IMR-90 (cell line): ENCODE data around the gene TMEM269. TPM values are rescaled to one million over a fixed set of nuclear protein-coding genes. Genes with fewer than 3 reads are reported as not detected.

ENCODE experiments used
- ATAC-seq: fragments of 200-7000 bp; cut with Tn5 transposase; 2 replicates; pipeline ENCODE4 v1.9.1; 2020; ENCODE audit warnings: low read depth, mild to moderate bottlenecking, moderate library complexity
- BruUV-seq: library from RNA; stranded (reverse); fragments of 400-500 nt; replicated peaks from 2 replicates; lab custom pipeline; 2021; lab: Mats Ljungman, UMichigan
- CTCF ChIA-PET: fragments of 300-600 bp; formaldehyde crosslinking; extraction: SDS; loops from one replicate; lab custom pipeline; 2021; ENCODE audit warnings: antibody characterized with exemption; lab: Yijun Ruan, JAX
- POLR2A ChIA-PET: fragments of 300-600 bp; sonication (Branson Sonifier 250); formaldehyde crosslinking; loops from one replicate; lab custom pipeline; 2022; ENCODE audit warnings: antibody characterized with exemption; ENCODE audit not compliant: unreplicated experiment; lab: Charles Lee
- DNase-seq: peaks from one replicate; pipeline ENCODE4 v3.0.0; 2013
- H2AFZ ChIP-seq: replicated peaks from 2 replicates; pipeline ENCODE3; 2013; ENCODE audit warnings: low read length, mild to moderate bottlenecking; ENCODE audit not compliant: poor library complexity
- H2AK5ac ChIP-seq: 2 replicates; pipeline ENCODE4 v1.6.1; 2013; ENCODE audit warnings: low read depth, low read length, inconsistent platforms
- H2AK9ac ChIP-seq: replicated peaks from 2 replicates; pipeline ENCODE3; 2013; ENCODE audit warnings: mild to moderate bottlenecking, low read depth, low read length, moderate library complexity; ENCODE audit not compliant: poor library complexity
- H2BK120ac ChIP-seq: 2 replicates; pipeline ENCODE4 v1.6.1; 2013; ENCODE audit warnings: low read depth, low read length, inconsistent platforms
- H2BK15ac ChIP-seq: 3 replicates; pipeline ENCODE4 v1.6.1; 2013; ENCODE audit warnings: low read depth, low read length, inconsistent platforms
- H2BK20ac ChIP-seq: 2 replicates; pipeline ENCODE4 v1.6.1; 2013; ENCODE audit warnings: low read depth, mild to moderate bottlenecking, inconsistent platforms, low read length, moderate library complexity
- H2BK5ac ChIP-seq: 2 replicates; pipeline ENCODE4 v1.6.1; 2013; ENCODE audit warnings: mild to moderate bottlenecking, low read depth, low read length, inconsistent platforms; ENCODE audit not compliant: poor library complexity, severe bottlenecking
- H3K14ac ChIP-seq: replicated peaks from 2 replicates; pipeline ENCODE4 v1.6.1; 2013; ENCODE audit warnings: low read depth, low read length, inconsistent platforms
- H3K18ac ChIP-seq: 2 replicates; pipeline ENCODE4 v1.6.1; 2013; ENCODE audit warnings: low read depth, low read length, control low read depth
- H3K23ac ChIP-seq: 2 replicates; pipeline ENCODE4 v1.6.1; 2013; ENCODE audit warnings: low read depth, low read length, inconsistent platforms
- H3K27ac ChIP-seq: 2 replicates; pipeline ENCODE4 v1.5.1; 2013; ENCODE audit warnings: mild to moderate bottlenecking, control low read depth, low read length; ENCODE audit not compliant: insufficient read depth
- H3K27me3 ChIP-seq: 2 replicates; pipeline ENCODE4 v1.6.1; 2013; ENCODE audit warnings: low read length; ENCODE audit not compliant: control insufficient read depth, insufficient read depth
- H3K36me3 ChIP-seq: 2 replicates; pipeline ENCODE4 v1.6.1; 2013; ENCODE audit warnings: low read length, mixed read lengths; ENCODE audit not compliant: control insufficient read depth, insufficient read depth
- H3K4ac ChIP-seq: 2 replicates; pipeline ENCODE4 v1.6.1; 2013; ENCODE audit warnings: low read depth, low read length, inconsistent platforms
- H3K4me1 ChIP-seq: 2 replicates; pipeline ENCODE4 v1.6.1; 2013; ENCODE audit warnings: low read length, mixed read lengths; ENCODE audit not compliant: control insufficient read depth, insufficient read depth
- H3K4me2 ChIP-seq: 2 replicates; pipeline ENCODE4 v1.6.1; 2013; ENCODE audit warnings: low read depth, mild to moderate bottlenecking, control low read depth, low read length, moderate library complexity
- H3K4me3 ChIP-seq: 2 replicates; pipeline ENCODE4 v1.5.1; 2013; ENCODE audit warnings: low read depth, mild to moderate bottlenecking, control low read depth, low read length, moderate library complexity; ENCODE audit not compliant: insufficient read depth
- H3K56ac ChIP-seq: 2 replicates; pipeline ENCODE4 v1.6.1; 2013; ENCODE audit warnings: low read length, inconsistent platforms; ENCODE audit not compliant: insufficient read depth; ENCODE audit errors: extremely low read depth
- H3K79me1 ChIP-seq, 2 experiments: 2 replicates each; pipeline ENCODE4 v1.6.1; 2013; ENCODE audit warnings: low read length in 2 of 2, inconsistent platforms in 1 of 2, low read depth in 1 of 2
- H3K9ac ChIP-seq: 2 replicates; pipeline ENCODE4 v1.6.1; 2013; ENCODE audit warnings: low read depth, low read length, control low read depth
- H3K9me1 ChIP-seq: 2 replicates; pipeline ENCODE4 v1.6.1; 2013; ENCODE audit warnings: low read length, inconsistent platforms; ENCODE audit not compliant: insufficient read depth
- H3K9me3 ChIP-seq: 2 replicates; pipeline ENCODE4 v1.6.1; 2013; ENCODE audit warnings: low read length; ENCODE audit not compliant: control insufficient read depth, insufficient read depth
- H4K20me1 ChIP-seq: 2 replicates; pipeline ENCODE4 v1.6.1; 2013; ENCODE audit warnings: low read length, inconsistent platforms; ENCODE audit not compliant: insufficient read depth
- H4K5ac ChIP-seq: 2 replicates; pipeline ENCODE4 v1.6.1; 2013; ENCODE audit warnings: mild to moderate bottlenecking, low read depth, low read length, control low read depth
- H4K8ac ChIP-seq, 2 experiments: 2 replicates each; pipeline ENCODE4 v1.6.1; 2013; ENCODE audit warnings: low read depth in 2 of 2, low read length in 2 of 2, control low read depth in 1 of 2, inconsistent platforms in 1 of 2
- H4K91ac ChIP-seq: 2 replicates; pipeline ENCODE4 v1.6.1; 2013; ENCODE audit warnings: low read depth, low read length, inconsistent platforms; ENCODE audit not compliant: insufficient read depth
- BHLHE40 ChIP-seq: fragments of 150-350 bp; IDR thresholded peaks from 2 replicates; pipeline ENCODE4 v1.6.1; 2016; ENCODE audit warnings: mild to moderate bottlenecking, low read depth, low read length
- CEBPB ChIP-seq: IDR thresholded peaks from 2 replicates; pipeline ENCODE4 v1.6.1; 2012; ENCODE audit warnings: low read depth, low read length, improper control_type of control experiment
- CHD1 ChIP-seq: IDR thresholded peaks from 2 replicates; pipeline ENCODE4 v1.6.1; 2012; ENCODE audit warnings: low read depth, low read length, improper control_type of control experiment
- MAFK ChIP-seq: IDR thresholded peaks from 2 replicates; pipeline ENCODE4 v1.6.1; 2012; ENCODE audit warnings: low read depth, low read length, improper control_type of control experiment
- MXI1 ChIP-seq: IDR thresholded peaks from 2 replicates; pipeline ENCODE4 v1.6.1; 2012; ENCODE audit warnings: low read depth, mild to moderate bottlenecking, low read length, moderate library complexity, borderline replicate concordance
- NFE2L2 ChIP-seq: fragments of 150-350 bp; IDR thresholded peaks from 2 replicates; pipeline ENCODE4 v1.6.1; 2016; ENCODE audit warnings: low read depth, mild to moderate bottlenecking, low read length
- POLR2A ChIP-seq: IDR thresholded peaks from 2 replicates; pipeline ENCODE4 v1.6.1; 2012; ENCODE audit warnings: mild to moderate bottlenecking, low read depth, low read length
- RAD21 ChIP-seq: IDR thresholded peaks from 2 replicates; pipeline ENCODE4 v1.6.1; 2012; ENCODE audit warnings: low read length, improper control_type of control experiment
- RFX5 ChIP-seq: IDR thresholded peaks from 2 replicates; pipeline ENCODE4 v1.8.0; 2012; ENCODE audit warnings: low read depth, mild to moderate bottlenecking, low read length, moderate library complexity
- SMC3 ChIP-seq: fragments of 150-350 bp; IDR thresholded peaks from 2 replicates; pipeline ENCODE4 v1.6.1; 2016; ENCODE audit warnings: low read depth, mild to moderate bottlenecking, antibody characterized with exemption, low read length, moderate library complexity
- WGBS, 2 experiments: methylation state at CpG; one replicate each; pipeline versions ENCODE4 v1.1.5 to v1.1.7; 2013; ENCODE audit warnings: missing lambda C conversion rate in 2 of 2; ENCODE audit not compliant: insufficient read length in 1 of 2; ENCODE audit errors: extremely low coverage in 2 of 2; 5-methylcytosine and 5-hydroxymethylcytosine counted together
- dilution Hi-C: fragments of 300-500 bp; cut with HindIII; formaldehyde crosslinking; loops from one replicate; pipeline ENCODE4 v1.14.3; 2018; ENCODE audit warnings: low sequenced_read_pairs; ENCODE audit not compliant: unreplicated experiment
- in situ Hi-C: fragments of 300-500 bp; cut with MboI; formaldehyde crosslinking; loops from 3 replicates; pipeline ENCODE4 v1.14.3; 2019; ENCODE audit warnings: low sequenced_read_pairs, inconsistent platforms, mixed read lengths
- intact Hi-C: fragments of 100-400 bp; cut with micrococcal nuclease; formaldehyde crosslinking; loops from 2 replicates; pipeline ENCODE4 v1.10.0; 2022
- polyA plus RNA-seq, 3 experiments: library from polyadenylated mRNA; depleted of rRNA; stranded (reverse); fragments of >200 nt; gene quantifications; 2 replicates each; pipeline ENCODE4 v1.2.3, GENCODE V29; 2012; ENCODE audit warnings: low replicate concordance in 1 of 3
- total RNA-seq: library from RNA; depleted of rRNA; stranded (reverse); fragments of >200 nt; gene quantifications from 2 replicates; pipeline ENCODE4 v1.2.3, GENCODE V29; 2012
- TF ChIP-seq, protein P1 (sequence below): conservative IDR thresholded peaks from 2 replicates; pipeline ENCODE4 v1.5.1; 2012; ENCODE audit warnings: mild to moderate bottlenecking, low read depth, low read length, improper control_type of control experiment
- TF ChIP-seq, protein P2 (sequence below): fragments of 150-350 bp; IDR thresholded peaks from 2 replicates; pipeline ENCODE4 v1.6.1; 2017; ENCODE audit warnings: mild to moderate bottlenecking, antibody characterized with exemption, low read length, low read depth
- TF ChIP-seq, protein P3 (sequence below): fragments of 150-350 bp; IDR thresholded peaks from 2 replicates; pipeline ENCODE4 v1.6.1; 2016; ENCODE audit warnings: low read depth, mild to moderate bottlenecking, low read length, moderate library complexity, borderline replicate concordance

Gene TMEM269
- total and polyA plus RNA-seq, 2 of the 4 experiments (the other 2 are of a cell fraction): not detected

DNA sequence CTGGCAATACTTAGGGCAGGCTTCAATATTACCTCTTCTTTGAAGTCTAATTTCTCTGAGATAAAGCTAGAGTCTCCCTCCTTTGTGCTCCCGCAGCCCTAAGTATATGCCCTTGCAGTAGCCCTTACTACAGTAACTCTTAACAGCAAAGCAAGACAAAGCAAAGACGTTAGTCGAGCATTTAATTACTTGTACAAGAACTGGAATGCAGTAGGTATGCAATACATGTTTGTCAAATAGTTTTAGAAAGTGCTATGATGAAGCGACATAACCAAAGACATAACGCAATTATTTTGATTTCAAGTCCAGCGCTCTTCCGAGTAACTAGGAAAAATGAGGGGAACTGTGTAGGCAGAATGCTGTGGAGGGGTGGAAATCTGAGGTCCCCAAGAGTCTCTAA, 19.5 kb upstream of the TMEM269 start:
- no peak overlapping the region for H2AK9ac ChIP-seq
- BruUV-seq: no TSS peak
- in situ Hi-C loops: no loop called here
- H3K4me2 ChIP-seq: peak overlapping the region; percentile 98
- H3K4me1 ChIP-seq: no peaks in the 10 kb centered on the region; the same call in 1 of the 2 replicates
- no peaks in the 10 kb centered on the region for H3K9me3 ChIP-seq
- dilution Hi-C loops: no loop called here
- peak overlapping the region; percentile 98 for H3K23ac ChIP-seq
- peak overlapping the region; percentile 28; the same call in 1 of the 2 replicates for H4K5ac ChIP-seq
- CTCF ChIA-PET: interaction anchor here (1.2 kb wide), 2 partner anchors 13 to 18 kb away, joined by 3 to 4 read pairs; no protein-coding TSS in a partner anchor
- peaks cover 32% of the 10 kb centered on the region for H4K20me1 ChIP-seq
- H2AK5ac ChIP-seq: no peak overlapping the region
- POLR2A ChIA-PET: interaction anchor here (1.1 to 1.2 kb wide), 2 partner anchors 81 to 83 kb away, joined by 3 to 6 read pairs; partner anchors contain the start of genes YBX1 and ZNF691
- peak overlapping the region; percentile 79 for H4K91ac ChIP-seq
- TF ChIP-seq, protein P1, sequence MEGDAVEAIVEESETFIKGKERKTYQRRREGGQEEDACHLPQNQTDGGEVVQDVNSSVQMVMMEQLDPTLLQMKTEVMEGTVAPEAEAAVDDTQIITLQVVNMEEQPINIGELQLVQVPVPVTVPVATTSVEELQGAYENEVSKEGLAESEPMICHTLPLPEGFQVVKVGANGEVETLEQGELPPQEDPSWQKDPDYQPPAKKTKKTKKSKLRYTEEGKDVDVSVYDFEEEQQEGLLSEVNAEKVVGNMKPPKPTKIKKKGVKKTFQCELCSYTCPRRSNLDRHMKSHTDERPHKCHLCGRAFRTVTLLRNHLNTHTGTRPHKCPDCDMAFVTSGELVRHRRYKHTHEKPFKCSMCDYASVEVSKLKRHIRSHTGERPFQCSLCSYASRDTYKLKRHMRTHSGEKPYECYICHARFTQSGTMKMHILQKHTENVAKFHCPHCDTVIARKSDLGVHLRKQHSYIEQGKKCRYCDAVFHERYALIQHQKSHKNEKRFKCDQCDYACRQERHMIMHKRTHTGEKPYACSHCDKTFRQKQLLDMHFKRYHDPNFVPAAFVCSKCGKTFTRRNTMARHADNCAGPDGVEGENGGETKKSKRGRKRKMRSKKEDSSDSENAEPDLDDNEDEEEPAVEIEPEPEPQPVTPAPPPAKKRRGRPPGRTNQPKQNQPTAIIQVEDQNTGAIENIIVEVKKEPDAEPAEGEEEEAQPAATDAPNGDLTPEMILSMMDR: no peak
- TF ChIP-seq, protein P2, sequence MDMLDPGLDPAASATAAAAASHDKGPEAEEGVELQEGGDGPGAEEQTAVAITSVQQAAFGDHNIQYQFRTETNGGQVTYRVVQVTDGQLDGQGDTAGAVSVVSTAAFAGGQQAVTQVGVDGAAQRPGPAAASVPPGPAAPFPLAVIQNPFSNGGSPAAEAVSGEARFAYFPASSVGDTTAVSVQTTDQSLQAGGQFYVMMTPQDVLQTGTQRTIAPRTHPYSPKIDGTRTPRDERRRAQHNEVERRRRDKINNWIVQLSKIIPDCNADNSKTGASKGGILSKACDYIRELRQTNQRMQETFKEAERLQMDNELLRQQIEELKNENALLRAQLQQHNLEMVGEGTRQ: no peak
- TF ChIP-seq POLR2A (no peak), RFX5 (no peak), NFE2L2 (no peak), CEBPB (no peak), BHLHE40 (no peak), MAFK (no peak), MXI1 (no peak), RAD21 (no peak), SMC3 (no peak), CHD1 (no peak)
- TF ChIP-seq, protein P3, sequence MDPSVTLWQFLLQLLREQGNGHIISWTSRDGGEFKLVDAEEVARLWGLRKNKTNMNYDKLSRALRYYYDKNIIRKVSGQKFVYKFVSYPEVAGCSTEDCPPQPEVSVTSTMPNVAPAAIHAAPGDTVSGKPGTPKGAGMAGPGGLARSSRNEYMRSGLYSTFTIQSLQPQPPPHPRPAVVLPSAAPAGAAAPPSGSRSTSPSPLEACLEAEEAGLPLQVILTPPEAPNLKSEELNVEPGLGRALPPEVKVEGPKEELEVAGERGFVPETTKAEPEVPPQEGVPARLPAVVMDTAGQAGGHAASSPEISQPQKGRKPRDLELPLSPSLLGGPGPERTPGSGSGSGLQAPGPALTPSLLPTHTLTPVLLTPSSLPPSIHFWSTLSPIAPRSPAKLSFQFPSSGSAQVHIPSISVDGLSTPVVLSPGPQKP: no peak
- H3K27ac ChIP-seq: peak overlapping the region; percentile 79; the same call in 1 of the 2 replicates
- peak overlapping the region; percentile 77 for H3K4me3 ChIP-seq
- H3K14ac ChIP-seq: peak overlapping the region; percentile 95
- ATAC-seq: no peak
- H3K56ac ChIP-seq: peak overlapping the region; percentile 92
- H3K9ac ChIP-seq: peak overlapping the region; percentile 91
- intact Hi-C loops: loop anchor here (5.0 to 10.0 kb wide), 3 partner anchors 52 to 430 kb away; partner anchors contain the start of genes ERMAP, FOXJ3, SVBP and YBX1
- no peaks in the 10 kb centered on the region for H3K27me3 ChIP-seq
- no peak overlapping the region for H2AFZ ChIP-seq
- no peak for DNase-seq
- peaks cover 17 to 44% of the 10 kb centered on the region in 2 experiments for H3K79me1 ChIP-seq
- H3K36me3 ChIP-seq: peaks cover 4% of the 10 kb centered on the region
- H4K8ac ChIP-seq: peak overlapping the region; percentile 16 to 83; a peak in 3 of 4 replicates
- no peak overlapping the region for H2BK120ac ChIP-seq
- H3K9me1 ChIP-seq: peaks cover 7% of the 10 kb centered on the region
- peak overlapping the region; percentile 55; the same call in 1 of the 2 replicates for H3K18ac ChIP-seq
- peak overlapping the region; percentile 97; the same call in 1 of the 2 replicates for H3K4ac ChIP-seq
- H2BK5ac ChIP-seq: peak overlapping the region; percentile 80
- no peak overlapping the region for H2BK15ac ChIP-seq
- no peak overlapping the region for H2BK20ac ChIP-seq
- no CpG with 5 or more reads among the region's 7 CpGs for WGBS, 2 experiments
